ENCODE measurements around the gene CLSTN2. TPM values are rescaled to one million over a fixed set of nuclear protein-coding genes. Genes with fewer than 3 reads are reported as not detected.

Gene CLSTN2
- total and polyA plus RNA-seq, 2 of the 8 experiments (the other 6 are each of a cell fraction or from before 2014, with no cell fraction given), result 0.39 to 0.52 TPM

DNA sequence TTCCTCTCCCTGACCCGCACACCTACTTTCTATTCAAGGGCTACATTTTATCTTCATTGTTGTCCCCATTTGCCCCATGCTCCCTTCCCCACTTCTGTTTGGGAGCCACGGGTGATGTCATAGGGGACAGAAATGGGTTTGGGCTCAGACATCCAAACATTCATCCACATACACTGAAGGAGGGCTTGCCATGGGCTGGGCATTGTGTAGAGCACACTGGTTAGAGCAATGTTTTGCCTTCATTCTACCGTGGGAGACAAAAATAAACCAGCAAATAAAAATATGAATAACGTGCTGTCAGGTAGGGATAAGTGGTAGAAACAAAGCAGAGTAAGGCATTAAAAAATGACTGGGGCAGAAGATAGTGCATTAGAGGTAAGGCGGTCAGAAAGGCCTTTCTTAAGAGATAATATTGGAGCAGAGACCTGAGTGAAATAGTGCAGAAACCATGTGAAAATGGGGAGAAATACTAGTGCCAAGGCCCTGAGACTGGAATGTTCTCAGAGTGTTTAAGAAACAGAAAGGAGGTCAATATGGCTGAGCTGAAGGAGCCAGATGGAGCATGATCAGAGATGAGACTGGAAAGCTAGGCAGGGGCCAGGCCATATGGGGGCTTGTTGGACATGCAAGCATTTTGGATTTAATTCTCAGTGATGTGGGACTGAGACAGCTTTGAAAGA lies 40.9 kb upstream of the CLSTN2 start:
- no peak for DNase-seq (ENCODE audit: low read depth in 1 of 2, low spot score in 2 of 2)
- no peak overlapping the region for H3K9ac ChIP-seq (replicated peaks in 1 of 4; ENCODE audit: extremely low read depth in 1 of 4, low read depth in 3 of 4, low read length in 3 of 4)
- no peak for FAIRE-seq
- no peak overlapping the region for H3K4ac ChIP-seq (replicated peaks; ENCODE audit: insufficient read length, low read depth, low read length)
- H3K27me3 ChIP-seq (replicated peaks in 1 of 4; ENCODE audit: control insufficient read depth in 3 of 4, extremely low read depth in 1 of 4, insufficient read depth in 3 of 4, low read length in 3 of 4), result no peaks in the 10 kb centered on the region
- H4K20me1 ChIP-seq (replicated peaks in 1 of 2; ENCODE audit: control insufficient read depth in 1 of 2, insufficient read depth in 2 of 2, low read length in 2 of 2), result no peaks in the 10 kb centered on the region
- no peak overlapping the region for H2BK5ac ChIP-seq (ENCODE audit: low read depth, low read length)
- H3K36me3 ChIP-seq (ENCODE audit: control insufficient read depth in 2 of 4, insufficient read depth in 4 of 4, low read length in 3 of 4), result no peaks in the 10 kb centered on the region
- H2AFZ ChIP-seq (ENCODE audit: low read length), result no peak overlapping the region
- H3K4me2 ChIP-seq (ENCODE audit: insufficient read depth in 1 of 2, low read depth in 2 of 2, low read length in 2 of 2), result no peak overlapping the region
- H3K79me1 ChIP-seq (ENCODE audit: low read depth, low read length), result no peaks in the 10 kb centered on the region
- H3K79me2 ChIP-seq (ENCODE audit: control insufficient read depth in 1 of 2, insufficient read depth in 2 of 2, low read length in 2 of 2), result no peaks in the 10 kb centered on the region
- no peak overlapping the region for H3K18ac ChIP-seq (ENCODE audit: extremely low read depth, low read length)
- ChIA-PET POLR2A (ENCODE audit: partially characterized antibody) (no interaction called here), CTCF (ENCODE audit: partially characterized antibody) (no interaction called here)
- TF ChIP-seq RNF2 (IDR thresholded peaks at IDR 0.05; ENCODE audit: borderline replicate concordance, low read depth, low read length, missing control alignments, poor library complexity, severe bottlenecking) (no peak), CTBP2 (IDR thresholded peaks at IDR 0.05; ENCODE audit: borderline replicate concordance, insufficient read depth, insufficient read length, low read length) (no peak)
- no peak overlapping the region for H2BK15ac ChIP-seq (ENCODE audit: low read length)
- H2AK5ac ChIP-seq (ENCODE audit: low read depth, low read length), result no peak overlapping the region
- no peak overlapping the region for H3K14ac ChIP-seq (ENCODE audit: insufficient read length)
- WGBS, 2 experiments (ENCODE audit: extremely low coverage in 1 of 2, insufficient coverage in 1 of 2, insufficient read length in 1 of 2, insufficient replicate concordance in 2 of 2, low coverage in 1 of 2, low lambda C conversion rate in 2 of 2, missing lambda C conversion rate in 1 of 2), result 88% methylated on average over 5 of the region's 5 CpGs; no CpG with 5 or more reads in 1 of the 2 experiments
- H2BK12ac ChIP-seq (ENCODE audit: low read depth, low read length), result no peak overlapping the region
- no peaks in the 10 kb centered on the region for H3K4me1 ChIP-seq (replicated peaks in 1 of 4; ENCODE audit: control insufficient read depth in 3 of 4, insufficient read depth in 4 of 4, low read length in 3 of 4)
- no peak overlapping the region for H3K27ac ChIP-seq (ENCODE audit: low read depth, low read length)
- H3K56ac ChIP-seq (replicated peaks; ENCODE audit: insufficient read length, low read depth, low read length), result no peak overlapping the region
- H3K4me3 ChIP-seq (ENCODE audit: extremely low read depth in 1 of 4, insufficient read depth in 2 of 4, low read depth in 3 of 4, low read length in 4 of 4), result no peak overlapping the region
- no peaks in the 10 kb centered on the region for H3K9me3 ChIP-seq (ENCODE audit: insufficient read depth in 2 of 2, low read depth in 1 of 2, low read length in 1 of 2)
- H4K8ac ChIP-seq (ENCODE audit: extremely low read depth, insufficient read depth, low read length), result no peak overlapping the region
- no peak overlapping the region for H2BK120ac ChIP-seq (replicated peaks; ENCODE audit: low read depth, low read length)
- no peak overlapping the region for H4K91ac ChIP-seq (replicated peaks; ENCODE audit: insufficient read length, low read length)
- H2BK20ac ChIP-seq (ENCODE audit: low read length), result no peak overlapping the region
- no peak overlapping the region for H4K5ac ChIP-seq (ENCODE audit: insufficient read length, low read depth, low read length)
- H3K23ac ChIP-seq (ENCODE audit: insufficient read length), result no peak overlapping the region
- no peaks in the 10 kb centered on the region for H3K23me2 ChIP-seq (ENCODE audit: low read depth, low read length)

Measured in H1 (cell line).